ENCODE data around the gene KRT2. TPM values are rescaled to one million over a fixed set of nuclear protein-coding genes. Genes with fewer than 3 reads are reported as not detected.

The KRT2 gene
- total and polyA plus RNA-seq, 10 donors, result 0.07 to 0.52 (median 0.34) TPM; not detected in 4

DNA sequence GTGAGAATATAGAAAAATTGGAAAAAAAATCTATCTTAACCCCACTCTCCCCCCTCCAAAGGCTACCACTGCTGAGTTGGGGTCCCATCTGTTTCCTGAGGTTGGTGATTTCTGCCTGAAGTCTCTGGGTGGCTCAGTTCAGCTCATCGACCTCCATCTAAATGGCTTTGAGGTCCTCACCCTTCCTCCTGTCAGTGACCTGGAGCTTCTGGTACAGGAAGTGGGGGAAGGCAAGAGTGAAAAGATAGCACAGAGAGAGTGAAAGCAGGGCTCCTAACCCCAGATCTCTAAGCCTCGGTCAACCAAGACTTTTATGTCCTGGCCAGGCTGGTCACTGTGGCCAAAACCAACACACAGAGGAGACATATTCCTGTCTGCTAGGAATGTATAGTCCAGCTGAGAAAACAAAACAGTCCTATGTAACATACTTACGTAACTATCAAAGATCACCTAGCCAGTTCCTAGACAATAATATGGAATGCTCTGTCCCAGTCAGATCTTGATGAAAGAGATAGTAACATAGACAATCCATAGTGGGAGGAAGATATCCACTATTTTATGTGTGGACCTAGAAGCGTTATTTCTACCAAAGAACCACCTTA lies 21.3 kb downstream of the KRT2 start:
- Histone ChIP-seq H3K27ac (no peak overlapping the region), H3K27me3 (replicated peaks in 1 of 7) (peaks cover 0 to 18% (median 0%) of the 10 kb centered on the region in 7 donors), H3K4me1 (peaks cover 0 to 8% (median 0%) of the 10 kb centered on the region in 6 donors), H3K36me3 (no peaks in the 10 kb centered on the region), H3K9me3 (no peaks in the 10 kb centered on the region), H3K4me3 (no peak overlapping the region)
- intact Hi-C loops (cut with DNase I; ENCODE audit: low total_unique reads), result no loop called here
- WGBS, 5 donors, result 47 to 57% (median 52%) methylated on average over 4 of the region's 4 CpGs
- DNase-seq, result peak; percentile 15
- TF ChIP-seq, protein P1, sequence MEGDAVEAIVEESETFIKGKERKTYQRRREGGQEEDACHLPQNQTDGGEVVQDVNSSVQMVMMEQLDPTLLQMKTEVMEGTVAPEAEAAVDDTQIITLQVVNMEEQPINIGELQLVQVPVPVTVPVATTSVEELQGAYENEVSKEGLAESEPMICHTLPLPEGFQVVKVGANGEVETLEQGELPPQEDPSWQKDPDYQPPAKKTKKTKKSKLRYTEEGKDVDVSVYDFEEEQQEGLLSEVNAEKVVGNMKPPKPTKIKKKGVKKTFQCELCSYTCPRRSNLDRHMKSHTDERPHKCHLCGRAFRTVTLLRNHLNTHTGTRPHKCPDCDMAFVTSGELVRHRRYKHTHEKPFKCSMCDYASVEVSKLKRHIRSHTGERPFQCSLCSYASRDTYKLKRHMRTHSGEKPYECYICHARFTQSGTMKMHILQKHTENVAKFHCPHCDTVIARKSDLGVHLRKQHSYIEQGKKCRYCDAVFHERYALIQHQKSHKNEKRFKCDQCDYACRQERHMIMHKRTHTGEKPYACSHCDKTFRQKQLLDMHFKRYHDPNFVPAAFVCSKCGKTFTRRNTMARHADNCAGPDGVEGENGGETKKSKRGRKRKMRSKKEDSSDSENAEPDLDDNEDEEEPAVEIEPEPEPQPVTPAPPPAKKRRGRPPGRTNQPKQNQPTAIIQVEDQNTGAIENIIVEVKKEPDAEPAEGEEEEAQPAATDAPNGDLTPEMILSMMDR (IDR thresholded peaks at IDR 0.05 in 8 of 11, conservative IDR thresholded peaks at IDR 0.05 in 3 of 11), result no peak
- TF ChIP-seq POLR2A (IDR thresholded peaks at IDR 0.05) (no peak), POLR2AphosphoS5 (IDR thresholded peaks at IDR 0.05) (no peak)

DNA sequence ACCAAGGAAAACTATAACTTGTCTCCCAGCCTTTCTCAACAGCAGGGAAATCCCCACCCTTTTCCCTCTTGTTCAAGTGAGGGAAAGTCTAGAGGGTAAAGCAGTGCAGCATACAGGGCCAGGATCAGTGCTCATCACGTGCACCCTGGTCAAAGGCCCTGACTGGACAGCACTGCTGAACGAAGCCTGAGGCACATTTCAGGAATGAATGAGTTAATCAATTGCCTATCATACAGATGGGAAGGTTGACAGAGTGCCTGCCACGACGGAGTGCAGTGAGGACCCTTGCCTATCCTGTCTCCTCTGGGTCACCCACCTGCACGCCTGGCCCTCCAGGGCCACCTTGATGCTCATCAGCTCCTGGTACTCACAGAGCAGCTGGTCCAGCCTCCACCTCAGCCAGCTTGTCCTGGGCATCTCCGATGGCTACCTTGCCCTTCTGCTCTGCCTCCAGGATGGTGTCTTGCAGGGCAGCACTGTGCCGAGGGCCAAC lies 22.0 kb downstream of the KRT2 start:
- H3K27ac ChIP-seq, result no peak overlapping the region
- no peak overlapping the region for H3K4me3 ChIP-seq
- intact Hi-C loops (cut with DNase I; ENCODE audit: low total_unique reads), result no loop called here
- peaks cover 0 to 8% (median 0%) of the 10 kb centered on the region in 6 donors for H3K4me1 ChIP-seq
- H3K36me3 ChIP-seq, result no peaks in the 10 kb centered on the region
- TF ChIP-seq, protein P1 (IDR thresholded peaks at IDR 0.05 in 8 of 11, conservative IDR thresholded peaks at IDR 0.05 in 3 of 11), result no peak
- no peak for TF ChIP-seq POLR2AphosphoS5 (IDR thresholded peaks at IDR 0.05)
- no peak for TF ChIP-seq POLR2A (IDR thresholded peaks at IDR 0.05)
- DNase-seq, result peak; percentile 55
- H3K27me3 ChIP-seq (replicated peaks in 1 of 7), result peaks cover 0 to 18% (median 0%) of the 10 kb centered on the region in 7 donors
- 76 to 87% (median 78%) methylated on average over 7 of the region's 7 CpGs for WGBS, 5 donors
- H3K9me3 ChIP-seq, result no peaks in the 10 kb centered on the region

DNA sequence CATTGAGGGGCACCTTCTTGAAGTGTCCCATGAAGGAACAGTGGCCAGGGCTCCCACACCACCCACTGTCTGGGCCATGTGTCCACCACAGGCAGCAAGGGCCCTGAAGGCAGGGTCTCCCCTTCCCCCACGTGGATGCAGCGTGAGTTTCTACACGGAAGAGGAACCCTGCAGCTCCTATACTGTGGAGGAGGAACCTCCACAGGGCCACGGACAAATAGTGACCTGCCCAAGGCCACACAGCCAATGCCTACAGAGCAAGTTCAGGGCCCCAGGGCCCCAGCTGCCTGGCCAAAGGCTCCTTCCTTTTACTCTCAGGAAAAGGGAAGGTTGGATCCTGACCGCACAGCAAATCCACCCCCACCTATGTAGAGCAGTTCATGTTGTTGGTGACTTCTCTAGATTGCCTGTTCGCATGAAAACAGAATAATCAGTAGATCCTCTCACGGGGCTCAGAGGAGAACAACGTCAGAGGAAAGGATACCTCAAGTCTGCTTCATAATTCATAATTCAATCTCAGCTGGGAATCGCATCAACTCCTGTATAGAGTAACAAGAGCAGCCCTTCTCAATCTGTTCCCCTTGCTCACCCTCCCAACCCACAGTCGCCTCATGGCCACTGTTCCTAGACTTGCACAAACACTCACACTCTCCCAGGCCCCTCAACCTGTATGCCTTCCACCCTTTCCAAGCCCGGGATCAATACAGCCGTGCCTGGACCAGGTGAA lies 22.6 kb downstream of the KRT2 start:
- no peaks in the 10 kb centered on the region for H3K36me3 ChIP-seq
- intact Hi-C loops (cut with DNase I; ENCODE audit: low total_unique reads), result no loop called here
- TF ChIP-seq, protein P1 (IDR thresholded peaks at IDR 0.05 in 8 of 11, conservative IDR thresholded peaks at IDR 0.05 in 3 of 11), result no peak
- peaks cover 0 to 8% (median 0%) of the 10 kb centered on the region in 6 donors for H3K4me1 ChIP-seq
- H3K9me3 ChIP-seq, result no peaks in the 10 kb centered on the region
- peak; percentile 65 for DNase-seq
- H3K4me3 ChIP-seq, result no peak overlapping the region
- peaks cover 0 to 16% (median 0%) of the 10 kb centered on the region in 7 donors for H3K27me3 ChIP-seq (replicated peaks in 1 of 7)
- 62 to 83% (median 79%) methylated on average over 8 to 12 of the region's 12 CpGs for WGBS, 5 donors
- H3K27ac ChIP-seq, result no peak overlapping the region

DNA sequence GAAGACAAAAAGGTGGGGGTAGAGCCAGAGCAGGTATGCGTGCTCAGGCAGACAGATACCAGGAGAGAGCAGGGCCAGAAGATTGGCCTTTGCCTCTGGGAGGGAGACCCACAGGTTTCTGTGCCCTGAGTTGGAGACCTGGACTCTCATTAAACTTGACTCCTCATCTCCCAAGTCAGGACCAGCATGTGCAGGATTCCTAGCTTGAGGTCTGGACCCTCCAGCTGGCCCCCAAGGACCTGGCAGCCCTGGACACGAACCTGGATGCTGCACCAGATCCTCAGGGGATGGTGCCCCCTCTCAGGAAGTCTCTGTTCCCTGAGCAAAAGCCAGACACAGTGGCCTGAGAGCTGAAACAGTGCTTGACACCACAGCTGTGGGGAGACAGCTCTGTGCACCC lies 23.2 kb downstream of the KRT2 start:
- H3K4me1 ChIP-seq, result peaks cover 0 to 8% (median 0%) of the 10 kb centered on the region in 6 donors
- 73 to 97% (median 81%) methylated on average over 1 to 2 of the region's 2 CpGs for WGBS, 5 donors

More for the DNA sequence above, 23.2 kb downstream of the KRT2 start:
- intact Hi-C loops (cut with DNase I; ENCODE audit: low total_unique reads), result no loop called here
- TF ChIP-seq, protein P1 (IDR thresholded peaks at IDR 0.05 in 8 of 11, conservative IDR thresholded peaks at IDR 0.05 in 3 of 11), result no peak
- no peak for TF ChIP-seq POLR2AphosphoS5 (IDR thresholded peaks at IDR 0.05)
- no peak for TF ChIP-seq POLR2A (IDR thresholded peaks at IDR 0.05)
- no peak for DNase-seq
- Histone ChIP-seq H3K27me3 (replicated peaks in 1 of 7) (peaks cover 0 to 13% (median 0%) of the 10 kb centered on the region in 7 donors), H3K27ac (no peak overlapping the region), H3K9me3 (peaks cover 0 to 6% (median 0%) of the 10 kb centered on the region in 8 donors), H3K36me3 (no peaks in the 10 kb centered on the region), H3K4me3 (no peak overlapping the region)

Data from spleen (tissue), 11 donors.